Omental fat pad (tissue), 4 donors: ENCODE measurements around the gene SUSD1. TPM values are rescaled to one million over a fixed set of nuclear protein-coding genes. Genes with fewer than 3 reads are reported as not detected.
A peak's percentile ranks its signal among the peaks of the same experiment; 100 is the strongest.

ENCODE experiments used
- ATAC-seq: fragments of 150-250 bp; one replicate; pipeline ENCODE4 v1.9.1; 2016; ENCODE audit warnings: mild to moderate bottlenecking, moderate library complexity; ENCODE audit not compliant: low FRiP score
- DNase-seq: peaks from one replicate; pipeline ENCODE4 v3.0.0-alpha.2; 2019; ENCODE audit warnings: low spot score
- total RNA-seq, 4 donors: library from RNA; depleted of rRNA; stranded (reverse); fragments of >200 nt; gene quantifications; one replicate each; pipeline ENCODE4 v1.1.0, GENCODE V29; 2016
- TF ChIP-seq, protein P1 (sequence below), 3 donors: fragments of 450-650 bp; IDR thresholded peaks; one replicate each; pipeline ENCODE4 v1.5.1; 2016 to 2017; ENCODE audit warnings: antibody characterized with exemption in 3 of 3, mild to moderate bottlenecking in 3 of 3, moderate library complexity in 2 of 3

Gene SUSD1
- total RNA-seq, result 10 to 100 TPM; 12.0 to 23.2 (median 15.4) TPM

DNA sequence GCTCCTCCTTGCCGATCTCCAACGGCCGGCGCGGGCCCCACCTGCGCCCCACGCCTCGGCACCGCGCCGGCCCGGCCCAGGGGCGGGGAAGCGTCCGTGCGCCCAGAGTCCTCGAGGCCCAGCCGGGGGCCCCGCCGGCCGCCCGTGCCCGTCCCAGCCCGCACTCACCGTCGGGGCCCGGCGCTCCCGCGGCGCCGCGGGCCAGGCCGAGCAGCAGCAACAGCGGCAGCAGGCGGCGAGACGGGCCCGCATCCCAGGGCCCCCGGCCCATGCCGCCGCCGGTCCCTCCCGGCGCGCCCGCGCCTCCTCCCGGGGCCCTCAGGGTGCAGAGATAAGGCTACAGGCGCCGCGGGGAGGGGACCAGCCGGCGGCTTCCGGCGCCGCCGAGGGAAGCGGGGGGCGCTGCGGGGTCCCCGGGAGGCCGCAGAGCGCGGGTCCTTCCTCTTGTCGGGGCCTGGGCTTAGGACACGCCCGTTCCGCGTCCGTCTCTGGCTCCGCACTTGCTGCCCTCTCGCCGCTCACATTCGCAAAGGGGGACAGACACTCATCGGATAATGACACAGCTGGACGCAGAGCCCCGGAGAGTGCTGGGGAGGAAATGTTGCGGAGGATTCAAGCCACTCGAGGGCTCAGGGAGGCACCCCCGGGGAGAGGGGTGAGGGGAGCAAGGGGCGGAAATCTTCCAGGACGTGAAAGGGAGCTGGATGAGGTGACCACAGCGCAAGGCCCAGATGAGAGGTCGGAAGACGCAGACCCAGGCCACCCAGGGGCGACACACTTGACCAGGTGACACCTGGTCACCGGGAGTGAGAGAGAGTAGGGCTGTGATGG, at the start of gene SUSD1:
Gene SUSD1, minus strand, starts transcription at position 333 of the 831 bp plus-strand sequence. Its CDS starts 62 bp downstream, at position 271.
- DNase-seq, result no peak
- TF ChIP-seq, protein P1, sequence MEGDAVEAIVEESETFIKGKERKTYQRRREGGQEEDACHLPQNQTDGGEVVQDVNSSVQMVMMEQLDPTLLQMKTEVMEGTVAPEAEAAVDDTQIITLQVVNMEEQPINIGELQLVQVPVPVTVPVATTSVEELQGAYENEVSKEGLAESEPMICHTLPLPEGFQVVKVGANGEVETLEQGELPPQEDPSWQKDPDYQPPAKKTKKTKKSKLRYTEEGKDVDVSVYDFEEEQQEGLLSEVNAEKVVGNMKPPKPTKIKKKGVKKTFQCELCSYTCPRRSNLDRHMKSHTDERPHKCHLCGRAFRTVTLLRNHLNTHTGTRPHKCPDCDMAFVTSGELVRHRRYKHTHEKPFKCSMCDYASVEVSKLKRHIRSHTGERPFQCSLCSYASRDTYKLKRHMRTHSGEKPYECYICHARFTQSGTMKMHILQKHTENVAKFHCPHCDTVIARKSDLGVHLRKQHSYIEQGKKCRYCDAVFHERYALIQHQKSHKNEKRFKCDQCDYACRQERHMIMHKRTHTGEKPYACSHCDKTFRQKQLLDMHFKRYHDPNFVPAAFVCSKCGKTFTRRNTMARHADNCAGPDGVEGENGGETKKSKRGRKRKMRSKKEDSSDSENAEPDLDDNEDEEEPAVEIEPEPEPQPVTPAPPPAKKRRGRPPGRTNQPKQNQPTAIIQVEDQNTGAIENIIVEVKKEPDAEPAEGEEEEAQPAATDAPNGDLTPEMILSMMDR (IDR thresholded peaks at IDR 0.05), result no peak
- ATAC-seq, result peak; percentile 19

DNA sequence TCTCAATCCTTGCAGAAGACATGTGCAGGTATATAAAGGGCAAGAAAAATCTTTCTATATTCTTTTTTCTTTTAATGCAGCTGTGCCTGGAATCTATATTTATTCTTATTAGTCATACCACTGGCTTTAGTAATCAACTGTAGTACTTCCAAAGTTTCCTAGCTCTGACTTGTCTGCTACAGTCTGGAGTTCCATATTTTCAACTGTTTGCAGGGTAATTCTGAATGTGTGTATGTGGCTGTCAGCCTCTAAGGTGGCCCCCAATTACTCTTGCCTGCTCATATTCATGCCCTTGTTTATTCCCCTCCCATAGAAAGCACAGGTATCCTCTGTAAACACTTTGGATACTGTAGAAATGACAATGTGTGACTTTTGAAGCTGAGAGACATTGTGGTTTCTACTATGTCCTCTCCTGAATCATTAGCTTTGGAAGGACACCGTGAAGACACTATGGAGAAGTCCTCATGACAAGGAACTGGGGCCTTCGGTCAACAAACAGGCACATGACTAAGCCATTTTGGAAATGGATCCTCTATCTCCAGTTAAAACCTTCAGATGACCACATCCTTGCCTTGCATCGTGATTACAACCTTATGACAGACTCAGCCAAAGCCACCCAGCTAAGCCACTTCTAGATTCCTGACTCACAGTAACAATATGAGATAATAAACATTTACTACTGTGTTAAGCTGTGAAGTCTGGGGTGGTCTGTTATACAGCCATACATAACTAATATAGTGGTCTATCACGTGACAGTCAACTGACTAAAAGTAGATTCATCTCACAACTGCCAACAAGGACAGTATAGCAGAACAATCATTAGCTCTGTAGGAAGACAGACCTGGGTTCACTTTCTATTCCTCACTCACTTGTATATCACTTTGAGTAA, 49.5 kb upstream of the SUSD1 start:
- DNase-seq, result no peak
- ATAC-seq, result no peak
- TF ChIP-seq, protein P1 (IDR thresholded peaks at IDR 0.05), result no peak

DNA sequence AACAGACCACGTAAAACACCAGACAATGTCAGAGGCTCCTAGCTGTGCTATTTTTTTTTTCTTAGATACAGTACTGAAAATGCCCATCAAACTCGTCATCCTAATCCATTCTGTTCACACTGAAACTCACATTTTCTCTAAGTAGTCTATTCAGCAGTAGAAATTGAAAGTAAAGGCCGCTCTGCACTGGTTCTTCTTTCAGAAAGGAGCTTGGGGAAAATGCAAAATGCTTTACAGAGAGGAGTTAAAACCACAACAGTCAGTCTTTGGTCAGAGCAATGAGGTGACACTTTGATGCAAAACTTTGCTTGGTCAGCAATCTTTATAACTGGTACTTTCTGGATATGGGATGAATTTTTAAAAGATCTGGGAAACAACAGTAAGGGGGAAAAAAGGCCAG, 43.8 kb upstream of the SUSD1 start:
- TF ChIP-seq, protein P1 (IDR thresholded peaks at IDR 0.05), result no peak
- ATAC-seq, result no peak
- DNase-seq, result no peak

DNA sequence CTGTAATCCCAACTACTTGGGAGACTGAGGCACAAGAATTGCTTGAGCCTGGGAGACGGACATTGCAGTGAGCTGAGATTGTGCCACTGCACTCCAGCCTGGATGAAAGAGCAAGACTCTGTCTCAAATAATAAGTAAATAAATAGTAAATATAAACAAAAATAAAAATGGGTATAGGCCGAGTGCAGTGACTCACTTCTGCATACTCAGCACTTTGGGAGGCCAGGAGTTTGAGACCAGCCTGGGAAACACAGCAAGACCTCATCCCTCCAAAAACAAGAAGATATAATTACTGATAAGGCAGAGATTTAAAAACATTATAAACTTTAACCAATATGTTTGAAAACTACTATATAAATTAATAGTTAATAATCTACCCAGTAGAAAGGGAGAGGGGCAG, 37.8 kb upstream of the SUSD1 start:
- ATAC-seq, result no peak
- no peak for DNase-seq
- TF ChIP-seq, protein P1 (IDR thresholded peaks at IDR 0.05), result no peak

DNA sequence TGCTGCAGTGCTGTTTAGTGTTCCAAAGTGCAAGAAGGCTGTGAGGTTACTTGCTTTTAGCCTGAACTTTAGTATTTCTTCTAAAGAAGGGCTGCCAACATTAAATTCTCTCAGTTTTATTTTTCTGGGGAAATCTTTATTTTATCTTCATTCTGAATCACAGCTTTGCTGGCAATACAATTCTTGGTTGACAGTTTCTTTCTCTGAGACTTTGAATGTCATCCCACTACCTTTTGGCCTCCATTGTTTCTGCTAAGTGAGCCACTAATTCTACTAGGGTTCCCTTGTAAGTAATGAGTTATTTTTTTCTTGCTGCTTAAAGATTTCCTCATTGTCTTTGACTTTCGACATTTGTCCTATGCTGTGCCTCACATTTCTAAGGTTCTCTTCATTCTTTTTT, 32.4 kb upstream of the SUSD1 start:
- ATAC-seq (no peak), DNase-seq (no peak)
- TF ChIP-seq, protein P1 (IDR thresholded peaks at IDR 0.05), result no peak

DNA sequence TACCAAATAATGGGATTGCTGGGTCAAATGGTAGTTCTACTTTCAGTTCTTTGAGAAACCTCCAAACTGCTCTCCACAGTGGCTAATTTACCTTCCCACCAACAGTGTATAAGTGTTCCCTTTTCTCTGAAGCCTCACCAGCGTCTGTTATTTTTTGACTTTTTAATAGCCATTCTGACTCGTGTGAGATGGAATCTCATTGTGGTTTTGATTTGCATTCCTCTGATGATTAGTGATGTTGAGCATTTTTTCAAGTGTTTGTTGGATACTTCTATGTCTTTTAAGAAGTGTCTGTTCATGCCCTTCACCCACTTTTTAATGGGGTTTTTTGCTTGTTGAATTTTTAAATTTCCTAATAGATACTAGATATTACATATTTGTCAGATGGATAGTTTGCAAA, 28.4 kb upstream of the SUSD1 start:
- TF ChIP-seq, protein P1 (IDR thresholded peaks at IDR 0.05), result no peak
- DNase-seq, result no peak
- no peak for ATAC-seq
